Rectal smooth muscle tissue (tissue), 1 donor: Measurements from ENCODE around the gene MFRP.
A peak's percentile ranks its signal among the peaks of the same experiment; 100 is the strongest.

Experiments
- H3K27ac ChIP-seq: one replicate; pipeline ENCODE4 v1.7.0; 2013; ENCODE audit warnings: low read depth, low read length, inconsistent platforms
- H3K27me3 ChIP-seq: one replicate; pipeline ENCODE4 v1.7.0; 2013; ENCODE audit warnings: low read length; ENCODE audit not compliant: control insufficient read depth, insufficient read depth
- H3K36me3 ChIP-seq: one replicate; pipeline ENCODE4 v1.7.0; 2013; ENCODE audit warnings: low read length; ENCODE audit not compliant: control insufficient read depth, insufficient read depth
- H3K4me1 ChIP-seq: one replicate; pipeline ENCODE4 v1.7.0; 2013; ENCODE audit warnings: low read length; ENCODE audit not compliant: control insufficient read depth, insufficient read depth
- H3K4me3 ChIP-seq: one replicate; pipeline ENCODE4 v1.7.0; 2013; ENCODE audit warnings: low read length
- H3K9ac ChIP-seq: one replicate; pipeline ENCODE4 v1.7.0; 2013; ENCODE audit warnings: low read length

MFRP gene

GRCh38 chr11:119377112-119377901 is 30.8 kb upstream of the MFRP start:
- H3K9ac ChIP-seq = no peak overlapping the region
- H3K4me1 ChIP-seq = peaks cover 12% of the 10 kb centered on the region
- H3K27ac ChIP-seq = no peak overlapping the region

GRCh38 chr11:119376197-119376847 is 29.8 kb upstream of the MFRP start:
- H3K4me3 ChIP-seq = no peak overlapping the region
- H3K27me3 ChIP-seq = no peaks in the 10 kb centered on the region
- peaks cover 5% of the 10 kb centered on the region for H3K4me1 ChIP-seq
- peak overlapping the region; percentile 79 for H3K27ac ChIP-seq
- H3K9ac ChIP-seq = no peak overlapping the region
- no peaks in the 10 kb centered on the region for H3K36me3 ChIP-seq

More at GRCh38 chr11:119377112-119377901, 30.8 kb upstream of the MFRP start:
- Histone ChIP-seq H3K4me3 (no peak overlapping the region), H3K36me3 (no peaks in the 10 kb centered on the region), H3K27me3 (no peaks in the 10 kb centered on the region)

DNA sequence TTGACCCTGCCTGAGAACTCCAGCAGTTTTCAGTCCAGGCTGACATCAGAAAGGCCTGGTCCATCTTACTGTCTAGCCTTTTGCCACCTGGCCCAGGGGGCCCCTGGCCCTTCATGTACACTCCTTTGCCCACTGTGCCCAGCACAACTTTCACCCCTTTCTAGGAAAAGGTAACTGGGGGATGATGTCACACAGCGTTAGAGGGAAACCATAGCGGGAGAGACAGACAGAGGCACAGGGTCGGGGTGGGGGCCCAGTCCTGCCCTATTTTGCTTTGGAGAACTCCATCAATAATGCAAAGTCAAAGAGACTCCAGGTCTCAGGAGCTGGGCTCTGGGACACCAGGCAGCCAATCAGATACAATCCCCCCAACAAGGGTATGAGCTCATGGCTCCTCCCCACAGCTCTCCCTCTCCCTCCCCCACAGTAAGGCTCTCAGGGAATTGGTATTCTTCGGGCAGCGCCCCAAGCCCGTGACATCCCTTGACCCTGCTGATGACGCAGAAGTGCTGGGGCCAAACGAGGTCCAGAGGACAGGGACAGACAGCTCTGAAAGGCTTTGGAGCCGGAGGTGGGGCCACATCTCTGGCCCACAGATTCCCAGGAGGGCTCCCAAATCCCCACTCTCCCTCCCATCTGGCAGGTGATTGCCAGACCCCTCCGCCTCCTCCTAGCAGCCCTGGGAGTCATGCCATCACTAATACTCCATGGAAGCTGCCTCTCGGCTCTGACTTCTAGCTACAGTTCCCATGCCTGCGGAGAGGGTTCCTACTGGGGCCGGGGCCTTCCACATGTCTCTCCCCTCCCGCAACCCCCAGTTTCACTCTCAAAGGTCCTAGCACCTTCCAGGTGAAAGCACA is 29.1 kb upstream of the MFRP start:
- Histone ChIP-seq H3K27me3 (no peaks in the 10 kb centered on the region), H3K36me3 (no peaks in the 10 kb centered on the region), H3K4me3 (no peak overlapping the region), H3K27ac (peak overlapping the region; percentile 79), H3K4me1 (no peaks in the 10 kb centered on the region), H3K9ac (no peak overlapping the region)

DNA sequence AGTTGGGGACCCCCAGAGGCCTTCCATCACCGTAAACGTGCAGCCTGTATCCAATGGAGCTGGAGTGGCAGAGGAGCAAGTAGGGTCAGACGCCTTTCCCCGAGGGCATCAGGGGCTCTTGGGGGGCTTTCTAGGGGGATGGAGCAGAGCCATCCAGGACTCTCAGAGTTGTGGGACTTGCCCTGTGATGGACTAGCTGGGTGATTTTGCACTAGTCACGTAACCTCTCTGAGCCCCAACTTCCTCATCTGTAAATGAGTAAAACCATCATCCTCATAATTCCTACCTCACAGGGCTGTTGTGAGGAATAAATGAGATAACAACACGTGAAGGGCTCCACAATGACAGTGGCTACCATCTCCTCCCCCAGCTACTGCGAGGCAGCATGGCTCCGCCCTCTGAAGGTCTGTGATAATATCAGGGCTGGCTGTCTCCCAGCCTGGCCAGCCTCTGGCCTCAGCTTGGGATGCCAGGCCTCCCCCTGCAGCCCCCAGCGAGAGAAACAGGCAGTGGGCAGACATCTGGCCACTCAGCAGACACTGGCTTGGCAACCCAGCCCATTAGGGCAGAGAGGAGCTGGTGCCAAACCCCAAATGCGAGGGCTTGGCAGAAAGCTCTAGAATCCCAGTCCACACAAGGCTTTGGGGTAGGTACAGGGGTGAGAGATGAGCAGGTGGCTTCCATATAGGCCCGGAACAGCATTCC is 28.3 kb upstream of the MFRP start:
- Histone ChIP-seq H3K9ac (no peak overlapping the region), H3K36me3 (no peaks in the 10 kb centered on the region), H3K27ac (peak overlapping the region; percentile 78), H3K27me3 (no peaks in the 10 kb centered on the region), H3K4me1 (no peaks in the 10 kb centered on the region), H3K4me3 (no peak overlapping the region)

GRCh38 chr11:119373921-119374631 is 27.6 kb upstream of the MFRP start:
- no peak overlapping the region for H3K9ac ChIP-seq
- no peak overlapping the region for H3K27ac ChIP-seq
- no peaks in the 10 kb centered on the region for H3K27me3 ChIP-seq
- no peaks in the 10 kb centered on the region for H3K4me1 ChIP-seq
- no peak overlapping the region for H3K4me3 ChIP-seq
- no peaks in the 10 kb centered on the region for H3K36me3 ChIP-seq

DNA sequence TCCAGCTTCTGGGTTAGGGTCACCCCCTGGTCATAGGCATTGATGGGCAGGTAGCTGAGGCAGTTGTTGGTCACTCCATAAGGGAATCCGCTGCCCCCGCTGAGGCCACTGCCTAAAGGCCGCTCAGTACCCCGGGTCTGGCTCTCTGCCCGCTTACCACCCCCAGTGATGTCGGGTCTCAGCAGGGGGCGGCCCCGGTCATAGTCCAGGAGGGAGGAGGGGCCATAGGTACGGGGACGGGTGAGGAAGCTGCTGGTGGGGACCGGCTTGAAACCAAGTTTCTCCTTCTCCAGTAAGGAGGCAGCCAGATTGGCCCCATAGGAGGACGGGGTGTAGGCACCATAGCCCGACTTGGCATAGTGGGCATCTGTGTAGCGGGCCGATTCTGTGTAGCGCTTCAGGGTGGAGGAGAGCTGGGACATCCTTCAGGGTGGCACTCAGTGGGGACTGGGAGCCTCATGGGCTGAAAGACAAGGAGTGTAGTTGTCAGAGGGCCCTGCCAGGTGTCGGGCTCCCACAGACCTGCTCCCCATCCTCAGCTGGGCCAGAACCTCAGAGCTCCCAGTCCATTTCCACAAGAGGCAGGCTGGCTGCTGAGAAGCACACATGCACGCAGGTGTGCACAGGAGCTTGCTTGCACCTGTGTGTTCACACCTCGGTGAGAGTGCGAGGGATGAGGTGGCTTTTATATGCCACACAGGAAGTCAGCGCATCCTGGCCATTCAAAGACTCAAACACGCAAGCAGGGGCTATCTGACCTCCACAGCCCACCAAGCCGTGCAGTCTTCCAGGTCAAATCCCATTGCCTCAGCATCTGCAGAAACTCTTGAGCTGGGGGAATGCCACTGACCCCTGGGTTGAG is 26.8 kb upstream of the MFRP start:
- H3K9ac ChIP-seq = no peak overlapping the region

DNA sequence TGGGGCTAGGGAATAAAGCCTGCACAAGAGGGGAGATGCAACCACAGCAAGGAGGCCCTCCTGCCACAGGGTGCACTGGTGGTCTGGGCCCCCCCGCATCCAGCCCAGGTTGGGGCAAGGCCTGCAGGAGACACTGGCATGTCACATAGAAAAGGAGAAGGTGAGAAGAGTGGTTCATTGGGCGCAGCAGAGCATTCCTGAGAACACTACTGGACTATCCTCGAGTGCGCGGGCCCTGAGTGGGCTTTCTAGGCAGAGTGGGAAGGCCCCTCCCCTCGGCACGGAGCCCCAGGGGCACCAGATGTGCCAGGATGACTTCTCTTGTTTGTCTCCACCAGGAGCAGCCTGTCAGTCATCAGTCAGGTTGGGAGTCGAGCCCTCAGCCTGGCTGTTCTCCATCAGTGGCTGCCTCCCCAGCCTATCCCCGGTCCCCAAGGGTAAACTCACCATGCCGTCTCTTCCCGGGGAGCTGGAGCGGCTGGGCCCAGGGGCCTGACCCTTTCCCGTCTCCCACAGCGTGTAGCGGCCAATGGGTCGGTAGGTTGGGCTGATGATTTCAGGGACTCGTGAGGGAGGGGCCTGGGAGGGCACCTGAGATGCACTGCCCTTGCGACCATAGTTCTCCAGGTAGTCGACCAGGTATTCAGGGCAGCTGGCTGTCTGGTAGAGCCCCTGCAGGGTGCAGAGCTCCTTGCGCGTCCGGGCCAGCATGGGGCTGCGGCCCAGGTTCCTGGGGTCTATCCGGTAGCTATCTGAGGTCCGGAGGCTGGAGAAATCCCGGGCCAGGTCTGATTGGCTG is 26.0 kb upstream of the MFRP start:
- H3K27me3 ChIP-seq = no peaks in the 10 kb centered on the region
- H3K27ac ChIP-seq = no peak overlapping the region
- H3K4me3 ChIP-seq = no peak overlapping the region
- H3K9ac ChIP-seq = no peak overlapping the region
- peaks cover 7% of the 10 kb centered on the region for H3K4me1 ChIP-seq
- H3K36me3 ChIP-seq = no peaks in the 10 kb centered on the region

More for the DNA sequence above, 26.8 kb upstream of the MFRP start:
- Histone ChIP-seq H3K27ac (no peak overlapping the region), H3K4me1 (peaks cover 3% of the 10 kb centered on the region), H3K4me3 (no peak overlapping the region), H3K36me3 (no peaks in the 10 kb centered on the region), H3K27me3 (no peaks in the 10 kb centered on the region)

- Histone ChIP-seq H3K4me1 (peaks cover 10% of the 10 kb centered on the region), H3K9ac (no peak overlapping the region), H3K27me3 (no peaks in the 10 kb centered on the region), H3K4me3 (no peak overlapping the region), H3K36me3 (no peaks in the 10 kb centered on the region), H3K27ac (no peak overlapping the region)
Measured at GRCh38 chr11:119371778-119372182, 25.3 kb upstream of the MFRP start.

DNA sequence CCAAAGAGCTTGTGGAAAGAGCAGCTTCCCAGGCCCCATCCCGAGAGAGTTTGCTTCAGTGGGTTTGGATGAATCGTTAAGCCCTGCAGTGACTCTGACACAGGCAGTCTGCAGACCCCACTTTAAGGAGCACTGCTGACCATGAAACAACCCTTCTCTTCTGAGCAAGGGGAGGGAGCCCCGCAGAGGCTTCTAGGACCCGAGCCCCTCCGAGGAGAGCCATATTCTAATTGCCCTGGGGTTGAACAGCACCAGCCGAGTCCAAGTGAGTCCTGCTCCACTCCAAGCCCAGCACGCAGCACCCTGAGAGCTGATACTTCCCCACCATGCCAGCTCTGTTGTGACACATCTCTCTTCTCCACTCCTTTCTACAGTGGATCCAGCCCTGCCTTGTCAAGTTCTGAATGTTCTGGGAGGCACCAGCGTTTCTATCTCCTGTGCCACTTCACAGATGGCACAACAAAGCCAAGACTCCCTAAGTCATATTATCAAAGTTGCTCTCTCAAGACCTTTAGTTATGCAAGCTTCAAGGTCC is 24.6 kb upstream of the MFRP start:
- Histone ChIP-seq H3K27ac (no peak overlapping the region), H3K36me3 (no peaks in the 10 kb centered on the region), H3K4me3 (no peak overlapping the region), H3K27me3 (no peaks in the 10 kb centered on the region), H3K4me1 (peaks cover 13% of the 10 kb centered on the region), H3K9ac (no peak overlapping the region)

GRCh38 chr11:119370486-119371046 is 24.1 kb upstream of the MFRP start:
- H3K9ac ChIP-seq = no peak overlapping the region
- H3K27me3 ChIP-seq = no peaks in the 10 kb centered on the region
- no peaks in the 10 kb centered on the region for H3K36me3 ChIP-seq
- H3K4me1 ChIP-seq = peaks cover 13% of the 10 kb centered on the region
- H3K4me3 ChIP-seq = no peak overlapping the region
- H3K27ac ChIP-seq = no peak overlapping the region
